ENCODE measurements around the gene ANKRD33. TPM values are rescaled to one million over a fixed set of nuclear protein-coding genes. Genes with fewer than 3 reads are reported as not detected.

The ANKRD33 gene
- total and polyA plus RNA-seq, 2 of the 13 experiments (the other 11 are each of a cell fraction or from before 2014, with no cell fraction given) = 0.04 TPM; not detected in 1

DNA sequence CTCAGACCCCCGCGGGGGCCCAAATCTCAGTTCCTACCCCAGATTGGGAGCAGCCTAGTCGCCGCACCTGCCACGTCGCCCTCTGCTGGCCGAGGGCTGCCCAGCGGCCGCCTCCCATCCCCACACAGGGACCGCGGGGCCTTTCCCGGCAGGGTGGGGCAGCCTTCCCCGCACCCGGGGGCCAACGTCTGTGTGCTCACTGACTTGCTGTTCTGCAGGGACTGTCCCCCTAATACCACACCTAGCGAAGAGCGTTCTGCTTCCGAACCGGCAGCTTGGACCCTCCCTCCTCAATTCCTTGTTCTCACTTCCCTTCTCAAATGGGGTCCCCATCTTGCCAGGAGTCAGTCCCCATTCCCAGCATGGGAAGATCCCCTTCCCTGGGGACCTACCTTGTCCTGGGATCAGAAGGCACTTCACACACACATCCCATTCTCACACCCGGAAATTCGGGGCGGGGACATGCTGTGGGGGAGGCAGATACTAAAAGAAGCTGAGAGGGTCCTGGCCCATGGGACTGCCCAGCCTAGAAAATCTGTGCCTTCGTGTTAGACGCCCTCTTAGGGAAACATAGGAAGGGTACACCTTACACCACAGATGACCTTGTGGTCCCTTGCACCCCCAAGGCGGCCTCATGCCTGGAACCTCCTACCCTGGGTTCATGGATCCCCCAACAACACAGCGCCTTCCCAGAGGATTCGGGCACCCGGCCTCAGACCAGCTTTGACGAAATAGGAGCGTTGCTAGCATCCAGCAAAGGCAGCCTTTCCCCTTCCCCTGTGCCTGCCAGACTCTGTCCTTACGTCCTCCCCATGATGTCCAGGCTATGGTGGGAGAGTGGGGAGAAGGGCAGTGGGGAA, 35.8 kb downstream of the ANKRD33 start (continued):
- peak; percentile 40; the same call in 1 of the 2 replicates for TF ChIP-seq ZFP91 (CRISPR knock-in tag; IDR thresholded peaks at IDR 0.05; ENCODE audit: borderline replicate concordance)

DNA sequence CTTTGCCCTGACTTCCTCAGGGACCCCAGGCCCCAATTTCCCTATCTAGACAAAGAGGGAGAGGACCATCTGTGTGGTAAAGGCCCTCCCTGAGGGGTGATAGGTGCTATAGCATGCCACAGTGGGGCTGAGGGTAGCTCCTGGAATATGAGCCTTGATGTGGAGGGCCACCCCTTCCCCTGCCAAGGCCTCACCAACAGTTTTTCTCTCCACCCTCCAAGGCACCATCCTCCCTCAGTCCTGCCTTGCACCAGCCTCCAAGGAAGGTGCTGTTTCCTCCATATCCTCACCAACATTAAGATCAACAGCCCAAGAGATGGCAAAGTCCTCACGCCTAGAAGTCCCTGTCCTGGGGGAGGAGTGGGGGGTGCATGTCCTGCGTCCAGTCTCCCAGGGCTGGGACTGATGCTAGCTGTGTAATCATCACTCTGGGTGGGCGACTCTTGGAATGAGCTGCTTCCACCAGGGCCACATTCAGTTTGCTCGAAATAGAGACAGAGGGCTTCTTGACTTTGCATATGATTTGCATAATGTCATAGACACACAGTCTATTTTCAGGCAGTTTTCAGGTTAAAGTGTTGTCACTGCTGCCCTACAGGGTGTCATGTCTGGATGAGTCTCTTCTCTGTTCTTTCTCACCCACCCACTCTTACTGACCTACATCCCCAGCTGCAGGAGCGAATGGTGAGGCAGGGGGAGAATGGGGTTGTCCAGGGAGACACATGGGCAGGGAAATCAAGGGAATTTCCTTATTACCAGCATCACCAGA, 36.8 kb downstream of the ANKRD33 start:
- H3K36me3 ChIP-seq (replicated peaks in 1 of 2; ENCODE audit: control insufficient read depth in 1 of 2, insufficient read depth in 2 of 2, low read length in 2 of 2) = no peaks in the 10 kb centered on the region
- ATAC-seq (no peak), FAIRE-seq (no peak), DNase-seq (ENCODE audit: low spot score) (no peak)
- peaks cover 0 to 14% of the 10 kb centered on the region in 2 experiments; a peak in 4 of 5 replicates for H3K27me3 ChIP-seq (ENCODE audit: control insufficient read depth in 1 of 2, insufficient read depth in 2 of 2, low read length in 2 of 2)
- no peak overlapping the region for H3K4me3 ChIP-seq (replicated peaks in 1 of 3; ENCODE audit: insufficient read depth in 1 of 3, low read depth in 2 of 3, low read length in 3 of 3)
- ChIA-PET POLR2A (no interaction called here), CTCF (ENCODE audit: low intra/inter-chr PET ratio, low total read pairs) (no interaction called here)
- no peaks in the 10 kb centered on the region for H4K20me1 ChIP-seq (ENCODE audit: insufficient read depth, low read length)
- no peak overlapping the region for H3K27ac ChIP-seq (ENCODE audit: extremely low read length, insufficient read depth, low read length)
- intact Hi-C loops (cut with micrococcal nuclease; ENCODE audit: unreplicated experiment) (loop anchor here (1.0 kb wide), 1 partner anchor 32 kb away; no protein-coding TSS in a partner anchor), in situ Hi-C loops (cut with HindIII; ENCODE audit: extremely low pct_ligation_motif_present, low pct_unique_long_range_greater_than_20kb) (no loop called here)
- no peak overlapping the region for H3K9ac ChIP-seq (ENCODE audit: insufficient read depth, low read depth, low read length)
- peaks cover 37% of the 10 kb centered on the region for H3K4me1 ChIP-seq (ENCODE audit: insufficient read depth, low read length)
- no TSS peak for BruUV-seq (replicated peaks)
- H3K9me3 ChIP-seq (ENCODE audit: low read length) = no peaks in the 10 kb centered on the region
- no peaks in the 10 kb centered on the region for H3K79me2 ChIP-seq (ENCODE audit: insufficient read depth, low read length)
- 21% methylated on average over 3 of the region's 5 CpGs for WGBS (ENCODE audit: low lambda C conversion rate)
- no peak overlapping the region for H2AFZ ChIP-seq (ENCODE audit: low read length)
- no peak overlapping the region for H3K4me2 ChIP-seq (ENCODE audit: low read depth, low read length)
- TF ChIP-seq RBM22 (optimal IDR thresholded peaks at IDR 0.05; ENCODE audit: low read length) = no peak
- TF ChIP-seq ZFP82 (CRISPR knock-in tag; IDR thresholded peaks at IDR 0.05; ENCODE audit: borderline replicate concordance) = no peak
- no peak for TF ChIP-seq ZFP1 (CRISPR knock-in tag; IDR thresholded peaks at IDR 0.05)
- TF ChIP-seq ETV5 (CRISPR knock-in tag; IDR thresholded peaks at IDR 0.05; ENCODE audit: borderline replicate concordance) = no peak
- TF ChIP-seq ZFP37 (CRISPR knock-in tag; IDR thresholded peaks at IDR 0.05; ENCODE audit: borderline replicate concordance) = no peak
- no peak for TF ChIP-seq MTERF4 (CRISPR knock-in tag; IDR thresholded peaks at IDR 0.05)
- no peak for TF ChIP-seq FOXA3 (CRISPR knock-in tag; IDR thresholded peaks at IDR 0.05)
- no peak for TF ChIP-seq TCF12 (IDR thresholded peaks at IDR 0.05)
- TF ChIP-seq TCF12 (CRISPR knock-in tag; IDR thresholded peaks at IDR 0.05) = no peak
- TF ChIP-seq ZNF460 (CRISPR knock-in tag; IDR thresholded peaks at IDR 0.05; ENCODE audit: borderline replicate concordance) = no peak
- TF ChIP-seq ZNF136 (CRISPR knock-in tag; IDR thresholded peaks at IDR 0.05; ENCODE audit: low read depth) = no peak
- no peak for TF ChIP-seq ZFP41 (CRISPR knock-in tag; IDR thresholded peaks at IDR 0.05; ENCODE audit: borderline replicate concordance)
- TF ChIP-seq NR2C2 (CRISPR knock-in tag; IDR thresholded peaks at IDR 0.05; ENCODE audit: borderline replicate concordance) = no peak
- TF ChIP-seq E2F1 (CRISPR knock-in tag; IDR thresholded peaks at IDR 0.05) = no peak
- no peak for TF ChIP-seq ARNT (IDR thresholded peaks at IDR 0.05)
